ENCODE results near the gene C1orf232. TPM values are rescaled to one million over a fixed set of nuclear protein-coding genes. Genes with fewer than 3 reads are reported as not detected.

C1orf232 gene
- total and polyA plus RNA-seq, 2 experiments from 2014 or later, result not detected

- H3K27me3 ChIP-seq (ENCODE audit: insufficient read depth), result no peaks in the 10 kb centered on the region
- Mint-ChIP-seq H3K4me1 (peaks cover 27% of the 10 kb centered on the region), H3K9me3 (no peaks in the 10 kb centered on the region), H3K27ac (no peak overlapping the region), H3K27me3 (ENCODE audit: insufficient read depth, low read depth, poor library complexity) (peaks cover 28% of the 10 kb centered on the region), H3K36me3 (ENCODE audit: low read depth) (no peaks in the 10 kb centered on the region), H3K4me3 (peak overlapping the region; percentile 75)
- H3K36me3 ChIP-seq (ENCODE audit: insufficient read depth), result no peaks in the 10 kb centered on the region
- DNase-seq (ENCODE audit: low spot score), result no peak
- H3F3A ChIP-seq (replicated peaks; ENCODE audit: low read depth), result no peaks in the 10 kb centered on the region
- H3K9me2 ChIP-seq (ENCODE audit: insufficient read depth), result no peaks in the 10 kb centered on the region
- no peak for ATAC-seq
- no peak for TF ChIP-seq CREB1 (CRISPR knock-in tag; IDR thresholded peaks at IDR 0.05; ENCODE audit: low read depth)
- TF ChIP-seq EZH2 (IDR thresholded peaks at IDR 0.05; ENCODE audit: low read depth, unreplicated experiment), result no peak
- no peak for TF ChIP-seq STAT1 (IDR thresholded peaks at IDR 0.05; ENCODE audit: unreplicated experiment)
- TF ChIP-seq ZNF331 (CRISPR knock-in tag; IDR thresholded peaks at IDR 0.05; ENCODE audit: low read depth), result no peak
- TF ChIP-seq JUNB (IDR thresholded peaks at IDR 0.05; ENCODE audit: unreplicated experiment), result no peak
- no peak for TF ChIP-seq EZH2phosphoT487 (IDR thresholded peaks at IDR 0.05; ENCODE audit: unreplicated experiment)
- no peak for TF ChIP-seq REST (IDR thresholded peaks at IDR 0.05; ENCODE audit: unreplicated experiment)
- TF ChIP-seq ETS1 (IDR thresholded peaks at IDR 0.05), result no peak
- TF ChIP-seq NANOG (IDR thresholded peaks at IDR 0.05; ENCODE audit: borderline replicate concordance), result no peak
- TF ChIP-seq CTCF (conservative IDR thresholded peaks at IDR 0.05; ENCODE audit: low read depth in 2 of 2), result no peak
- H2AFZ ChIP-seq, result peak overlapping the region; percentile 98
- peak overlapping the region; percentile 79 for H3K4me2 ChIP-seq
- H3K27ac ChIP-seq (ENCODE audit: low read depth), result no peak overlapping the region
- H3K4me1 ChIP-seq (ENCODE audit: insufficient read depth), result no peaks in the 10 kb centered on the region
- H3K4me3 ChIP-seq, result peak overlapping the region; percentile 57
- no peaks in the 10 kb centered on the region for H3K79me2 ChIP-seq (replicated peaks; ENCODE audit: insufficient read depth)
- no peaks in the 10 kb centered on the region for H4K20me1 ChIP-seq (replicated peaks; ENCODE audit: insufficient read depth)
These were observed 31.6 kb upstream of the C1orf232 start for GRCh38 chr1:26200413-26200812.

GRCh38 chr1:26197813-26198212, 29.1 kb upstream of the C1orf232 start:
- ATAC-seq (no peak), DNase-seq (ENCODE audit: low spot score) (no peak)
- H3K27ac Mint-ChIP-seq, result no peak overlapping the region
- no peaks in the 10 kb centered on the region for H3K9me2 ChIP-seq (ENCODE audit: insufficient read depth)
- no peaks in the 10 kb centered on the region for H4K20me1 ChIP-seq (replicated peaks; ENCODE audit: insufficient read depth)
- no peaks in the 10 kb centered on the region for H3K36me3 Mint-ChIP-seq (ENCODE audit: low read depth)
- H3F3A ChIP-seq (replicated peaks; ENCODE audit: low read depth), result no peaks in the 10 kb centered on the region
- no peak overlapping the region for H3K27ac ChIP-seq (ENCODE audit: low read depth)
- H2AFZ ChIP-seq, result no peak overlapping the region
- no peaks in the 10 kb centered on the region for H3K4me1 ChIP-seq (ENCODE audit: insufficient read depth)
- no peaks in the 10 kb centered on the region for H3K79me2 ChIP-seq (replicated peaks; ENCODE audit: insufficient read depth)
- H3K4me2 ChIP-seq, result no peak overlapping the region
- no peak overlapping the region for H3K4me3 ChIP-seq
- no peaks in the 10 kb centered on the region for H3K9me3 Mint-ChIP-seq
- no peak overlapping the region for H3K4me3 Mint-ChIP-seq
- no peaks in the 10 kb centered on the region for H3K27me3 ChIP-seq (ENCODE audit: insufficient read depth)
- H3K4me1 Mint-ChIP-seq, result peaks cover 25% of the 10 kb centered on the region
- peaks cover 18% of the 10 kb centered on the region for H3K27me3 Mint-ChIP-seq (ENCODE audit: insufficient read depth, low read depth, poor library complexity)
- no peaks in the 10 kb centered on the region for H3K36me3 ChIP-seq (ENCODE audit: insufficient read depth)
- TF ChIP-seq ZNF331 (CRISPR knock-in tag; IDR thresholded peaks at IDR 0.05; ENCODE audit: low read depth) (no peak), ETS1 (IDR thresholded peaks at IDR 0.05) (no peak), NANOG (IDR thresholded peaks at IDR 0.05; ENCODE audit: borderline replicate concordance) (no peak)
